ENCODE measurements around the gene CD274. TPM values are rescaled to one million over a fixed set of nuclear protein-coding genes. Genes with fewer than 3 reads are reported as not detected.

Gene CD274
- total and polyA plus RNA-seq, 2 donors (not counting 3 experiments of a cell fraction or from before 2014, with no cell fraction given), result 25.4 to 26.8 TPM

- no peaks in the 10 kb centered on the region for H4K20me1 ChIP-seq (replicated peaks; ENCODE audit: control insufficient read depth, extremely low read depth, insufficient read depth, low read length)
- H3K79me2 ChIP-seq (ENCODE audit: control insufficient read depth, insufficient read depth, low read length), result peaks cover 67% of the 10 kb centered on the region
- H3K4me2 ChIP-seq (ENCODE audit: insufficient read depth, low read length), result peak overlapping the region; percentile 97
- TF ChIP-seq JUN (IDR thresholded peaks at IDR 0.05; ENCODE audit: borderline replicate concordance, insufficient read depth, insufficient read length, low read depth) (peak; percentile 42), FOS (IDR thresholded peaks at IDR 0.05; ENCODE audit: borderline replicate concordance, insufficient read depth, low read length) (peak; percentile 62), GATA2 (IDR thresholded peaks at IDR 0.05; ENCODE audit: insufficient read depth, insufficient read length, low read depth, low read length) (peak; percentile 63), POLR2AphosphoS5 (IDR thresholded peaks at IDR 0.05; ENCODE audit: insufficient read depth, low read depth, low read length) (no peak), POLR2A (IDR thresholded peaks at IDR 0.05; ENCODE audit: low read depth, low read length) (no peak)
- intact Hi-C loops (cut with micrococcal nuclease) (no loop called here), dilution Hi-C loops (cut with MboI; ENCODE audit: extremely low pct_ligation_motif_present, low sequenced_read_pairs) (no loop called here)
- POLR2A ChIA-PET, result no interaction called here
- H3K4me3 ChIP-seq (replicated peaks in 1 of 3; ENCODE audit: insufficient read depth in 1 of 3, low read depth in 1 of 3, low read length in 3 of 3), result peak overlapping the region in 1 of 3 experiments; percentile 55
- BruUV-seq (replicated peaks), result no TSS peak
- H3K9me3 ChIP-seq (replicated peaks; ENCODE audit: control insufficient read depth, insufficient read depth, low read length), result no peaks in the 10 kb centered on the region
- H3K9ac ChIP-seq (replicated peaks; ENCODE audit: extremely low read depth, insufficient read depth, low read length), result peak overlapping the region; percentile 60
- no peaks in the 10 kb centered on the region for H3K27me3 ChIP-seq (ENCODE audit: control insufficient read depth in 2 of 2, insufficient read depth in 2 of 2, low read length in 2 of 2)
- no peak for DNase-seq (ENCODE audit: low read depth, low spot score)
- H3K9me1 ChIP-seq (replicated peaks; ENCODE audit: control insufficient read depth, extremely low read depth, insufficient read depth, low read length), result no peaks in the 10 kb centered on the region
- FAIRE-seq, result peak; percentile 37
- peaks cover 59% of the 10 kb centered on the region for H3K4me1 ChIP-seq (ENCODE audit: control insufficient read depth, extremely low read depth, insufficient read depth, low read length)
- peaks cover 0 to 11% of the 10 kb centered on the region in 2 experiments for H3K36me3 ChIP-seq (ENCODE audit: control insufficient read depth in 2 of 2, extremely low read depth in 1 of 2, insufficient read depth in 2 of 2, low read length in 2 of 2)
- CTCF ChIA-PET, result no interaction called here
- peak overlapping the region; percentile 81 for H3K27ac ChIP-seq (ENCODE audit: insufficient read depth, low read depth, low read length)
- H2AFZ ChIP-seq (ENCODE audit: low read depth, low read length), result no peak overlapping the region
Observed at GRCh38 chr9:5453004-5453403, 2.7 kb downstream of the CD274 start.

GRCh38 chr9:5453673-5454072 is 3.3 kb downstream of the CD274 start:
- Histone ChIP-seq H3K9ac (replicated peaks; ENCODE audit: extremely low read depth, insufficient read depth, low read length) (peak overlapping the region; percentile 60), H3K79me2 (ENCODE audit: control insufficient read depth, insufficient read depth, low read length) (peaks cover 71% of the 10 kb centered on the region), H3K36me3 (ENCODE audit: control insufficient read depth in 2 of 2, extremely low read depth in 1 of 2, insufficient read depth in 2 of 2, low read length in 2 of 2) (peaks cover 1 to 17% of the 10 kb centered on the region in 2 experiments), H3K27ac (ENCODE audit: insufficient read depth, low read depth, low read length) (peak overlapping the region; percentile 81), H3K9me3 (replicated peaks; ENCODE audit: control insufficient read depth, insufficient read depth, low read length) (no peaks in the 10 kb centered on the region), H4K20me1 (replicated peaks; ENCODE audit: control insufficient read depth, extremely low read depth, insufficient read depth, low read length) (no peaks in the 10 kb centered on the region), H3K27me3 (ENCODE audit: control insufficient read depth in 2 of 2, insufficient read depth in 2 of 2, low read length in 2 of 2) (no peaks in the 10 kb centered on the region), H3K4me3 (replicated peaks in 1 of 3; ENCODE audit: insufficient read depth in 1 of 3, low read depth in 1 of 3, low read length in 3 of 3) (peak overlapping the region in 1 of 3 experiments; percentile 55), H3K4me1 (ENCODE audit: control insufficient read depth, extremely low read depth, insufficient read depth, low read length) (peaks cover 64% of the 10 kb centered on the region), H3K4me2 (ENCODE audit: insufficient read depth, low read length) (peak overlapping the region; percentile 97), H3K9me1 (replicated peaks; ENCODE audit: control insufficient read depth, extremely low read depth, insufficient read depth, low read length) (no peaks in the 10 kb centered on the region), H2AFZ (ENCODE audit: low read depth, low read length) (no peak overlapping the region)
- TF ChIP-seq EZH2 (IDR thresholded peaks at IDR 0.05; ENCODE audit: borderline replicate concordance, low read depth, low read length, severe bottlenecking) (no peak), POLR2A (IDR thresholded peaks at IDR 0.05; ENCODE audit: low read depth, low read length) (no peak), FOS (IDR thresholded peaks at IDR 0.05; ENCODE audit: borderline replicate concordance, insufficient read depth, low read length) (no peak), JUN (IDR thresholded peaks at IDR 0.05; ENCODE audit: borderline replicate concordance, insufficient read depth, insufficient read length, low read depth) (no peak), MYC (IDR thresholded peaks at IDR 0.05; ENCODE audit: low read depth, low read length) (no peak), CTCF (IDR thresholded peaks at IDR 0.05; ENCODE audit: extremely low read depth in 1 of 2, insufficient read depth in 1 of 2, low read depth in 1 of 2, low read length in 2 of 2) (no peak), MAX (IDR thresholded peaks at IDR 0.05; ENCODE audit: insufficient read depth, insufficient read length) (no peak), POLR2AphosphoS5 (IDR thresholded peaks at IDR 0.05; ENCODE audit: insufficient read depth, low read depth, low read length) (no peak), GATA2 (IDR thresholded peaks at IDR 0.05; ENCODE audit: insufficient read depth, insufficient read length, low read depth, low read length) (no peak)
- ChIA-PET POLR2A (no interaction called here), CTCF (no interaction called here)
- BruUV-seq (replicated peaks), result no TSS peak
- FAIRE-seq (no peak), DNase-seq (ENCODE audit: low read depth, low spot score) (no peak)
- intact Hi-C loops (cut with micrococcal nuclease), result no loop called here
- dilution Hi-C loops (cut with MboI; ENCODE audit: extremely low pct_ligation_motif_present, low sequenced_read_pairs), result no loop called here

Measured in endothelial cell of umbilical vein (primary cell).